Activated CD4-positive, alpha-beta memory T cell treated with anti-CD3 and anti-CD28 coated beads for 36 hours (primary cell): ENCODE results near the gene RAPGEF4. TPM values are rescaled to one million over a fixed set of nuclear protein-coding genes. Genes with fewer than 3 reads are reported as not detected.
"Not testable (repeated sequence)": the region's sequence is repeated elsewhere in the genome, so short reads cannot be mapped to it uniquely, and the experiment has no call there.

Experiments used
- CTCF ChIA-PET: fragments of 350-600 bp; sonication (Branson Sonifier 250); formaldehyde crosslinking; loops from one replicate; lab custom pipeline; 2021; ENCODE audit warnings: antibody characterized with exemption, inconsistent platforms; lab: Charles Lee
- POLR2A ChIA-PET: fragments of 350-600 bp; sonication (Branson Sonifier 250); formaldehyde crosslinking; loops from one replicate; lab custom pipeline; 2021; ENCODE audit warnings: antibody characterized with exemption; lab: Charles Lee
- DNase-seq: peaks from one replicate; pipeline ENCODE4 v3.0.0-alpha.2; 2020
- H3K27ac Mint-ChIP-seq: one replicate; pipeline ENCODE4 v1.8.0; 2021; ENCODE audit warnings: mixed read lengths
- H3K27me3 Mint-ChIP-seq: one replicate; pipeline ENCODE4 v1.8.0; 2021; ENCODE audit warnings: mixed read lengths
- H3K36me3 Mint-ChIP-seq: one replicate; pipeline ENCODE4 v1.8.0; 2021; ENCODE audit warnings: mixed read lengths
- H3K4me1 Mint-ChIP-seq: one replicate; pipeline ENCODE4 v1.8.0; 2021; ENCODE audit warnings: low read depth, mixed read lengths
- H3K4me3 Mint-ChIP-seq: one replicate; pipeline ENCODE4 v1.8.0; 2021; ENCODE audit warnings: mild to moderate bottlenecking, mixed read lengths
- H3K9me3 Mint-ChIP-seq: one replicate; pipeline ENCODE4 v1.8.0; 2021; ENCODE audit warnings: mixed read lengths
- intact Hi-C: fragments of 100-400 bp; cut with micrococcal nuclease; formaldehyde crosslinking; loops from one replicate; pipeline ENCODE4 v1.15.1; 2023
- total RNA-seq, 2 experiments: library from RNA; stranded (reverse); gene quantifications; one replicate each; pipeline ENCODE4 v1.2.3, GENCODE V29; 2021

RAPGEF4 gene
- total RNA-seq, 2 experiments from 2014 or later: 0.21 TPM; not detected in 1

DNA sequence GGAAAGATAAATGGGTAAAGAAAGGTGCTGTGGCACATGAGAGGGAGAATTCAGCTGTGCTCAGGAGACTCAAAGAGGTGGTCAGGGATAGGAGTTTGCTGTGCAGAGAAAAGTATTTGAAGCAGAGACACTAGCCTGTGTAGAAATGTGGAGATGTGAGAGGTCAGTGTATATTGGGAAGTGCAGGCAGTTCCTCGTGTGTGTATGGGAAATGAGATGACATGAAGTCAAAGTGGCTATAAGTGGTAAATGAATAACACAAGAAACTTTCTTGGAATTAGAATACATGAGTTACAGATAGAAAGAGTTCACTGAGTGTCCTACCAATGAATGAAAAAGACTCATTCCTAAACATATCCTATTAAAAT is 351.6 kb downstream of the RAPGEF4 start:
- POLR2A ChIA-PET: no interaction called here
- H3K4me3 Mint-ChIP-seq: no peak overlapping the region
- no peaks in the 10 kb centered on the region for H3K4me1 Mint-ChIP-seq
- H3K27me3 Mint-ChIP-seq: peaks cover 11% of the 10 kb centered on the region
- H3K36me3 Mint-ChIP-seq: no peaks in the 10 kb centered on the region
- H3K27ac Mint-ChIP-seq: no peak overlapping the region
- CTCF ChIA-PET: no interaction called here
- intact Hi-C loops: no loop called here
- no peak for DNase-seq
- H3K9me3 Mint-ChIP-seq: no peaks in the 10 kb centered on the region

GRCh38 chr2:173087793-173088496 is 352.3 kb downstream of the RAPGEF4 start:
- no peak for DNase-seq
- Mint-ChIP-seq H3K4me1 (no peaks in the 10 kb centered on the region), H3K27me3 (peaks cover 7% of the 10 kb centered on the region), H3K27ac (no peak overlapping the region), H3K36me3 (no peaks in the 10 kb centered on the region), H3K9me3 (no peaks in the 10 kb centered on the region), H3K4me3 (no peak overlapping the region)
- ChIA-PET CTCF (interaction anchor here (0.6 kb wide), 1 partner anchor 1518 kb away, joined by 3 read pairs; no protein-coding TSS in a partner anchor), POLR2A (interaction anchor here (0.7 kb wide), 1 partner anchor 218 kb away, joined by 3 read pairs; no protein-coding TSS in a partner anchor)
- intact Hi-C loops: no loop called here

DNA sequence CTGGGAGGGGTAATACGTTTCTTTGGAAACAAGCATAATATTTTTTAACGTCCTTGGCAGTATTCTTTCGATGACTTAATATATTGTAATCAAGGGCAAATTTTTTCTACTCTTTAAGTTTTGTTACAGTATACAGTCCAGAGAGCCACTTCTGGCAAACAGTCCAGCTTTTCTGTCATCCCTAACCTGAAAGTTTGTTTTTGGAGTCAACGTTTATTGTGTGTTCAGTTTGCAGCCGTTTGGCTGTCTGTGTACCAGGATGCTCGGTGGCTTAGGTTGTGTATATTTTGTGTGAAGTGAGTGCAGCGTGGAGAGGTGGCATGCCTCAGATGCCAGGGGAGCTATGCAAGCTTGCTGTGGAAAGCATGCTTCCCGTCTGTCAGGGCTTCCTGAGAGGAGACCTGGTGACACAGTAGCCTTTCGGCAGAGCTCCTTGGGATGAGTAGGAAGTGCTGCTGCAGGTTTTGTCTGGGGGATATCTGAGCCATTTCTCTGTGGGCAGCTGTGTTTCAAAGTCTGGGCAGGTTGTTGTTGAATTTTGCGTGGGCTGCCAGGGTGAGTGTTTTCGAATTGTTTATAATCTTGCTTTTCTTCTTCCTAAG is 354.7 kb downstream of the RAPGEF4 start:
- Mint-ChIP-seq H3K27me3 (peaks cover 8% of the 10 kb centered on the region), H3K4me3 (no peak overlapping the region), H3K36me3 (no peaks in the 10 kb centered on the region), H3K9me3 (no peaks in the 10 kb centered on the region), H3K27ac (no peak overlapping the region), H3K4me1 (no peaks in the 10 kb centered on the region)
- DNase-seq: no peak
- CTCF ChIA-PET: interaction anchor here (1.5 kb wide), 1 partner anchor 109 kb away, joined by 4 read pairs; no protein-coding TSS in a partner anchor
- POLR2A ChIA-PET: no interaction called here
- intact Hi-C loops: no loop called here

GRCh38 chr2:173090973-173091660 is 355.5 kb downstream of the RAPGEF4 start:
- Mint-ChIP-seq H3K4me3 (no peak overlapping the region), H3K36me3 (no peaks in the 10 kb centered on the region), H3K27me3 (peaks cover 8% of the 10 kb centered on the region), H3K9me3 (no peaks in the 10 kb centered on the region), H3K27ac (no peak overlapping the region), H3K4me1 (no peaks in the 10 kb centered on the region)
- CTCF ChIA-PET: interaction anchor here (1.1 to 2.2 kb wide), 3 partner anchors 63 to 119 kb away, joined by 4 to 9 read pairs (median 5); no protein-coding TSS in a partner anchor
- DNase-seq: no peak
- intact Hi-C loops: no loop called here
- POLR2A ChIA-PET: no interaction called here

- no peaks in the 10 kb centered on the region for H3K9me3 Mint-ChIP-seq
- DNase-seq: no peak
- H3K4me3 Mint-ChIP-seq: no peak overlapping the region
- ChIA-PET CTCF (interaction anchor here (0.6 to 2.2 kb wide), 3 partner anchors 31 to 119 kb away, joined by 3 to 9 read pairs (median 5); no protein-coding TSS in a partner anchor), POLR2A (no interaction called here)
- peaks cover 8% of the 10 kb centered on the region for H3K27me3 Mint-ChIP-seq
- H3K27ac Mint-ChIP-seq: no peak overlapping the region
- H3K36me3 Mint-ChIP-seq: no peaks in the 10 kb centered on the region
- H3K4me1 Mint-ChIP-seq: no peaks in the 10 kb centered on the region
- intact Hi-C loops: no loop called here
Observed at GRCh38 chr2:173091910-173092309, 356.3 kb downstream of the RAPGEF4 start.

- no peaks in the 10 kb centered on the region for H3K9me3 Mint-ChIP-seq
- H3K4me3 Mint-ChIP-seq: no peak overlapping the region
- intact Hi-C loops: no loop called here
- DNase-seq: no peak
- CTCF ChIA-PET: interaction anchor here (2.2 kb wide), 1 partner anchor 118 kb away, joined by 9 read pairs; no protein-coding TSS in a partner anchor
- POLR2A ChIA-PET: no interaction called here
- peaks cover 6% of the 10 kb centered on the region for H3K27me3 Mint-ChIP-seq
- no peaks in the 10 kb centered on the region for H3K36me3 Mint-ChIP-seq
- no peaks in the 10 kb centered on the region for H3K4me1 Mint-ChIP-seq
- H3K27ac Mint-ChIP-seq: no peak overlapping the region
Observed at GRCh38 chr2:173092844-173093402, 357.3 kb downstream of the RAPGEF4 start.

- intact Hi-C loops, POLR2A ChIA-PET, H3K27ac Mint-ChIP-seq, H3K27me3 Mint-ChIP-seq, DNase-seq, H3K4me1 Mint-ChIP-seq, CTCF ChIA-PET, H3K36me3 Mint-ChIP-seq, H3K4me3 Mint-ChIP-seq, H3K9me3 Mint-ChIP-seq: not testable (repeated sequence)
Observed at GRCh38 chr2:173093617-173094016, 358.0 kb downstream of the RAPGEF4 start.

DNA sequence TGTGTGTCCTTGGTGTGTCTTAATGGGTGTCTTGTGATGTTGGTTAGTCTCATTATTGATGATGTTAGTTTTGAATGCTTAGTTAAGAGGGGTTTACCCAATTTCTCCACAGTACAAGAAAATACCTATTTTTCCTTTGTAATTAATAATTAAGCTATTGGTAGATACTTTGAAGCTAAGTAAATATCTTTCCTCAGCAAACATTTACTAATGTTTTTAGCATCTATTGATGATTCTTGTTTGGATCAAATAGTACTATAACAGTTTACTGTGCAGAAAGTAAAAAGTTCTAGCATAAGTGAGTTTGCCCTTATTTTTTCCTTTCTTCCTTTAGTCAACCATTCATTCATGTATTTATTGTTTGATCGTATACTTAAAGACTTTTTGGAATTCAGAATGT is 359.1 kb downstream of the RAPGEF4 start:
- ChIA-PET POLR2A (no interaction called here), CTCF (no interaction called here)
- Mint-ChIP-seq H3K4me1 (peaks cover 3% of the 10 kb centered on the region), H3K4me3 (no peak overlapping the region), H3K36me3 (no peaks in the 10 kb centered on the region), H3K9me3 (no peaks in the 10 kb centered on the region), H3K27ac (no peak overlapping the region), H3K27me3 (peaks cover 4% of the 10 kb centered on the region)
- intact Hi-C loops: no loop called here
- DNase-seq: no peak

- POLR2A ChIA-PET: no interaction called here
- no peak for DNase-seq
- intact Hi-C loops: no loop called here
- no peaks in the 10 kb centered on the region for H3K36me3 Mint-ChIP-seq
- CTCF ChIA-PET: no interaction called here
- H3K9me3 Mint-ChIP-seq: no peaks in the 10 kb centered on the region
- H3K27me3 Mint-ChIP-seq: peaks cover 4% of the 10 kb centered on the region
- H3K4me1 Mint-ChIP-seq: peaks cover 3% of the 10 kb centered on the region
- H3K4me3 Mint-ChIP-seq: no peak overlapping the region
- no peak overlapping the region for H3K27ac Mint-ChIP-seq
Observed at GRCh38 chr2:173095356-173095755, 359.7 kb downstream of the RAPGEF4 start.

- no peak overlapping the region for H3K4me3 Mint-ChIP-seq
- H3K27ac Mint-ChIP-seq: no peak overlapping the region
- no peaks in the 10 kb centered on the region for H3K9me3 Mint-ChIP-seq
- no peak for DNase-seq
- intact Hi-C loops: no loop called here
- H3K27me3 Mint-ChIP-seq: peaks cover 2% of the 10 kb centered on the region
- H3K4me1 Mint-ChIP-seq: peaks cover 15% of the 10 kb centered on the region
- POLR2A ChIA-PET: no interaction called here
- CTCF ChIA-PET: no interaction called here
- H3K36me3 Mint-ChIP-seq: no peaks in the 10 kb centered on the region
Observed at GRCh38 chr2:173099271-173099670, 363.6 kb downstream of the RAPGEF4 start.

DNA sequence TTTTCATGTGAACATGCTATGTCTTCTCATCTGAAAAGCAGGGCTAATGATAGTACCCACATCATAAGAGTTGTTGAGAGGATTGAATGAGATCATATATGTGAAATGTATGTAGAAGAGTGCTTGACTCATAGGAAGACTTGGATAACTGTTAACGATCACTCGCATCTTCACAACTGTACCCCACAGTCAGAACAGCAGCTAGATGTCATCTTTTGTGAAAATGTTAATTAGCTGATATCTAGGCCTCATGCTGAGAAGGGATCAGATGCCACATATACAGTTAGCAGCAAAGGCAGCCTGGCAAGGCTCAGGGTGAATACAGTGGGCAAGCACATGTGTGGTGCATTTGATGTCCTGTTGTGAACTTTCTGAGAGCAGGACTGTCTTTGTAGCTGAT is 364.2 kb downstream of the RAPGEF4 start:
- ChIA-PET POLR2A (no interaction called here), CTCF (interaction anchor here (1.0 kb wide), 1 partner anchor 37 kb away, joined by 4 read pairs; no protein-coding TSS in a partner anchor)
- Mint-ChIP-seq H3K9me3 (no peaks in the 10 kb centered on the region), H3K27ac (no peak overlapping the region), H3K27me3 (no peaks in the 10 kb centered on the region), H3K4me1 (peaks cover 15% of the 10 kb centered on the region), H3K36me3 (no peaks in the 10 kb centered on the region), H3K4me3 (no peak overlapping the region)
- no peak for DNase-seq
- intact Hi-C loops: loop anchor here (5.0 kb wide), 1 partner anchor 47 kb away; no protein-coding TSS in a partner anchor

DNA sequence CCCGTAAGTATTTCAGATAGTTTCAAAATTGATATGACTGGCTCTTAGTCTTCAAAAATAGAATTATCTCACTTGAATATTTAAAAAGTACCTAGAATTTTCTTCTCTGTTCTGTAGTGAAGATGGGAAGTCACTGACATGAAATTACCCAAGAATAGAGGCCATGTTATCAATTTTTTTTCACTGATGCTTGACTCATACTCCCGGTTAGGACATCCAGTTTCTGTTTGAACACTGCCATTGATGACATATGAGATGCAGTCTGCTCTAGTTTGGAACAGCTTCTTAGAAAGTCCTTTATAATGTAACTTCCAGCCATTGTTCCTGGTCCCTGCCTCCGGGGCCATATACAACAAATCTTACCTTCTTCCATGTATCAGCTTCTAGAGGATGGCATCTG is 366.0 kb downstream of the RAPGEF4 start:
- H3K27me3 Mint-ChIP-seq: no peaks in the 10 kb centered on the region
- H3K4me1 Mint-ChIP-seq: peaks cover 15% of the 10 kb centered on the region
- H3K4me3 Mint-ChIP-seq: no peak overlapping the region
- no peaks in the 10 kb centered on the region for H3K9me3 Mint-ChIP-seq
- no peak overlapping the region for H3K27ac Mint-ChIP-seq
- no peaks in the 10 kb centered on the region for H3K36me3 Mint-ChIP-seq
- ChIA-PET POLR2A (no interaction called here), CTCF (interaction anchor here (0.6 kb wide), 1 partner anchor 109 kb away, joined by 3 read pairs; no protein-coding TSS in a partner anchor)
- no peak for DNase-seq
- intact Hi-C loops: loop anchor here (1.0 to 5.0 kb wide), 3 partner anchors 32 to 52 kb away; no protein-coding TSS in a partner anchor
